ENCODE measurements around the gene TSKS.
"Not testable (repeated sequence)": the region's sequence is repeated elsewhere in the genome, so short reads cannot be mapped to it uniquely, and the experiment has no call there.

TSKS gene

DNA sequence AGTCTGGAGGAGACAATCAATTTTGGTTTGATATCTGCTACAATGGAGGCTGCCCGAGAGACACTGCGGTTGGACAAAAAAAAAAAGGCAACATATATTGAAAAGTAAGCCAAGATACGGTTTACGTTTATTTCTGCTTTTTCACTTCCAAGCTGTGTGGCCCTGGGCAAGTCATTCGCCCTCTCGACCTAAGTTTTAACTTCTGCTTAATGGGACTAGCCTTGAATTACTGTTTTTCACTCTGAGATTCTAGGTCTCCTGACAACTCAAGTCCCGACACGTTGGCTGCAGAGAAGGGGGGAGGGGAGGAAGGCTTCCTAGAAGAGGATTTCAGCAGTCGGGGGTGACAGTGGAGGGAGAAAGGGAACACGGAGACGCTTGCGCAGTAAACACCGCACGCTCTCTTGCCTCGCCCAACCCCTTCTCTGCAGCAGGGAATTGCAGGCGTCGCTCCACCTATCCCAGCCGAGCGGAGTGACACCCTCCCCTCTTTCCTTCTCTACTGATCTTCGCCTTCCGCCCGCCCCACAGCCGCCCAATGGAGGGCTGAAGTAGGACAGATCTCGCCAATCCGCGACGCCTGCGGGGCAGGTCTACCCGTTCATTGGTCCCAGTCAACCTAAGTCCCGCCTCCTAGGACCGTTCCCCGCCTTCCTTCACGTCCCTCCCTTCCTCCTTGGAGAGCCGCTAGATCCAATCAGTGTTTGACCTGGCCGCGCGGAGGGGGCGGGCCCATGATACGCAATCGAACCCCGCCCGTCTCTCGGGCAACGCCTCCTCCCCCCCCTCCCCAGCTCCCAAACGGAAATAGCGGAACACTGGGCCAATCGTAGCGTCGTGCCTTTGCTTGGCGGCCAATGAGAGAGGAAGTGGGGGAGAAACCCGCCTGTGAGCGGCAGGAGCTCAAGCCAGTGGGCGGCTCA, 3.2 kb upstream of the TSKS start:
- DNase-seq, result peak; percentile 99

GRCh38 chr19:49764341-49764740, 1.2 kb upstream of the TSKS start:
- no peak for DNase-seq

DNA sequence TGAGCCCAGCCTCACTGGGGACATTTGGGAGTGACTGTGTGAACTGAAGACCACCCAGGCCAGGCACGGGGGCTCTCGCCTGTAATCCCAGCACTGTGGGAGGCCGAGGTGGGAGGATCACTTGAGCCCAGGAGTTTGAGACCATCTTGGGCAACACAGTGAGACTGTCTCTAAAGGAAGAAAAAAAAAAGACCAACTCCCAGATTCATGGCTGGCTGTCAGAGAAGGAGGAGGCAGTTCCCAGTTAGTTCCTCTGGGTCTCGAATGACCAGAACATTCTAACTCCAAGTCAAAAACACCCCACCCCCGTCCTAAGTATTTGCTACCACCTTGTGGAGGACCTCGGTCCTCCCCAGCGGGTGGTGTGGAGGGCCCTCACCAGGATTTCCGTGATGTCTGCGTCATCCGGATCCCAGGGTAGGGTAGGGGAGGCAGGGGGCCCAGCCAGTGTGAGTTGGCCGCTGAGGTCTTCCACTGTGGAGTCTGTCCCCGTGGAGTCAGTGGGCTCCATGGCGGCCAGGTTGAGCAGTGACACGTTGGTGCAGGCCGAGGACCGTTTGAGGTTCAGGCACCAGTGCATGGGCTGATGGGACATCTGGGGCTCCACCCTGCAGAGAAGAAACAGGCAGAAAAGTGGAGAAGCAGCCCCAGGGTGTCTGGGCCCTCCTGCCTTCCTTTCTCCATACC, 1.3 kb downstream of the TSKS start:
- DNase-seq, result no peak

- DNase-seq, result no peak
These were observed 1.9 kb downstream of the TSKS start for GRCh38 chr19:49761249-49761624.

- no peak for DNase-seq
These were observed 4.8 kb downstream of the TSKS start for GRCh38 chr19:49758292-49758691.

DNA sequence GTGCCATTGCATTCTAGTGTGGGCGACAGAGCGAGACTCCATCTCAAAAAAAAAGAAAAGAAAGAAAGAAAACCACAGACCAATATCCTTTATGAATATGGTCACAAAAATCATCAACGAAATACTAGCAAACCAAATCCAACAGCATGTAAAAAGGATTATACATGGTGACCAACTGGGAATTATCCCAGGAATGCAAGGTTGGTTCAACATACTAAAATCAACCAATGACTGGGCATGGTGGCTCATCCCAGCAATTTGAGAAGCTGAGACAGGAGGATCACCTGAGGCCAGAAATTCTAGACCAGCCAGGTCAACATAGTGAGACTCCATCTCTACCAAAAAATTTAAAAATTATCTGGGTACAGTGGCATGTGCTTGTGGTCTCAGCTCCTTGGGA, 7.2 kb downstream of the TSKS start:
- DNase-seq, result no peak

- DNase-seq, result no peak
These were observed 10.4 kb downstream of the TSKS start for GRCh38 chr19:49752701-49753100.

DNA sequence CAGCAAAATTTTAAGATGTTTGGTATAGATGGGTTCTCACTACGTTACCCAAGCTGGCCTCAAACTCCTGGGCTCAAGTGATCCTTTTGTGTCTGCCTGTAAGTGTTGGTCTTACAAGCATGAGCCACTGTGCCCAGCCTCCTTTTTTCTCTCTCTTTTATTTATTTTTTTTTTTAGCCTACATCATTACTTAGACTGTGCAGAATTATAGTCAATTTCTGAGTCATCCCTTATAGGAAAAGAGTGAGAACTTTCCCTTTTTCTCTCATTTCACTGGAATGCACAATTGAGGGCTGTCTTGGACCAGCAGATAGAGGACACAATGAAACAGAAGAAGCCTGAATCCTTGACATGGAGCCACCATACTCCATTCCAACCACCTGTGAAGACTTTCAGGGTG, 13.3 kb downstream of the TSKS start:
- DNase-seq, result no peak

GRCh38 chr19:49749055-49749716, 13.9 kb downstream of the TSKS start:
- DNase-seq, result no peak

DNA sequence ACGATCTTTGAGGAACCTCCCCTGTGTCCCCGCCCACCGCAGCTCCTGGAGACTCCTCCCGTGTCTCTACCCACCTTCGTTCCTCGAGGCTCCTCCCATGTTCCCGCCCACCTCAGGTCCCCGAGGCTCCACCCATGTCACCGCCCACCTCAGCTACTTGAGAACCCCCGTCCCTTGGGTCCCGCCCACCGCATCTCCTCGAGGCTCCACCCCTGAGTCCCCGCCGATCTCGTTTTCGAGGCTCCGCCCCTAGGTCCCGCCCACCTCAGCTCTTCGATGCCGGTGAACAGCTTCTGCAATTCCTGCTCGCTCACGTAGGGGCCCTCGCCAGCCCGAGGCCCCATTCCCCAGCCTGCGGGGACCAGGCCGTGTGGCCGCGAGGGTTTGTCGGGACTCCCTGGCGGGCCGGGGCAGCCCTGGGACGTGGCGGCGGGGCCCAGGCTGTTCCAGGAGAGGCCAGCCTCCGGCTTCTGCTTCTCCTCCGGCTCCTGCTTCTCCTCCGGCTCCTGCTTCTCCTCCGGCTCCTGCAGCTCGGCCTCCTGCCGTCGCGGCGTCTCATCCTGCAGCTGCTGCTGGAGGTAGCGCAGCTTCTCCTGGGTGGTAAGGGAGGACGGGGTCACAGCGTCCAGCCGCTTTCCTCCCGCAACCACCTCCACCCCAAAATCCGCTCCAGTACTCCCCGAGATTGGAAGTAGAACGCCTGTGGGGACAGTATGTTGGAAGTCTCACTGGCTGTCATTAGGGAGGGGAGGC, 16.7 kb downstream of the TSKS start:
- DNase-seq, result peak; percentile 16

GRCh38 chr19:49744946-49745381, 18.1 kb downstream of the TSKS start:
- no peak for DNase-seq

- DNase-seq, result no peak
These were observed 21.8 kb downstream of the TSKS start for GRCh38 chr19:49741210-49741844.

DNA sequence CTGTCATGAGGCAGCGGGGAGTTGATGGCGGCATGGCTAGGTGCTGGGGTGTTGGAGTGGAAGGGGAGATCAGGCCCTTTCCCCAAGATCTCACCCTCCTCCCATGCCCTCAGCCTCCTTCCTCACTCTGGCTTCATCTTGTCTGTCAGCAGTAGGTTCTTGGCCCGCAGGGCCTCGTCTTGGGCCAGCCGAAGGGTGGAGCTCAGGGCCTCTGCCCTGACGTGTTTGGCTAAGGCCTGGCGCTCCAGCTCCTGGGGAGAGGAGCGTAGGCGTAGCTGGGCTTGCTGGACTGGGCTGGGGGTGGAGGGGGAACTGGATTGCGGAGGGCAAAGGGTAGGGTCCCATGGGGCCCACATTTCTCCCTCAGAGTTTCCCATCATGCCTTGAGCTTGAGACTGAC, 23.2 kb downstream of the TSKS start:
- DNase-seq, result no peak

DNA sequence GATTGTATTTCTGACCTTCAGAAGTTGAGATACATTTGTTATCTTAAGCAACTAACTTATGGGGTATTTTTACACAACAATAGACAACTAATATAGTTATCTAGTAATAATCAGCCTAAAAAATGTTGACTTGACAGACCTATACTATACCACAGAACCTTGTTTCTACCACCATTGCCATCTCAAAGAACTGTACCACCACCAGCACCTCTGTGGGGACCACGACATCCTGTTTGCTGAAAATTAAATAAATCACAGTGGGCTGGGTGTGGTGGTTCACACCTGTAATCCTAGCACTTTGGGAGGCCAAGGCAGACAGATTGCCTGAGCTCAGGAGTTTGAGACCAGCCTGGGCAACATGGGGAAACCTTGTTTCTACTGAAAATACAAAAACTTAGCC, 24.0 kb downstream of the TSKS start:
- DNase-seq, result no peak

DNA sequence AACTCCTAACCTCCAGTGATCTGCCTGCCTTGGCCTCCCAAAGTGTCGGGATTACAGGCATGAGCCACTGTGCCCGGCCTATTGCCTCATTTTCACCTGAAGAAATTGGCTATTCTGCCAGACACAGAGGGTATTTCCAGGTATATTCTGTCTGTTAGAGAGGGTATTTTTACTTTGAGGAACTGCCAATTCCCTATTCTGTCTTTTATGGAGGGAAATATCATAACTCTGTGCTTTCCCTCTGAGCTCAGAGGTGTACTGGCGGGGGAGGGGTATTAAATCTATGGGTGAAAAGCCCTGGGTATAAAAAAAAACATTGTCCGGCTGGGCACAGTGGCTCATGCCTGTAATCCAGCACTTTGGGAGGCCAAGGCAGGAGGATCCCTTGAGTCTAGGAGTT, 24.8 kb downstream of the TSKS start:
- DNase-seq, result no peak

GRCh38 chr19:49730166-49730565, 32.9 kb downstream of the TSKS start:
- DNase-seq, result no peak

- no peak for DNase-seq
These were observed 35.7 kb downstream of the TSKS start for GRCh38 chr19:49727217-49728030.

DNA sequence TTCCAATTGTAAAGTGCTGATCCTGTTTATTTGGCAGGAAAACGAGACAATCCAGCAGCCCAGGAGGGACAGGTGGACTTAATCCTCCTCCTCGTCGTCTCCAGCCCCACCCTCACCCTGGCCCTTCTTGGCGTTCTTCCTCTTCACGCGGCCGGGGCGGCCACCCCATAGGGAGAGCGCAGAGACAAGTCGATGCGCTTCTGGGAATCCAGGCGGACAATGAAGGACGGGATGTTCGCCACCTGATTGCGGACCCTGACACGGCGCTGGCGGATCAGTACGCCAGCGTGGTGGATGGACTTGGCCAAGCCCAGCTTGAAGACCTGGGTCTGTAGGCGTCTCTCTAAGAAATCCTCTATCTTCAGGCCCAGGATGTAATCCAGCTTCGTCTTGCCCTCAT, 43.7 kb downstream of the TSKS start:
- DNase-seq, result not testable (repeated sequence)

DNA sequence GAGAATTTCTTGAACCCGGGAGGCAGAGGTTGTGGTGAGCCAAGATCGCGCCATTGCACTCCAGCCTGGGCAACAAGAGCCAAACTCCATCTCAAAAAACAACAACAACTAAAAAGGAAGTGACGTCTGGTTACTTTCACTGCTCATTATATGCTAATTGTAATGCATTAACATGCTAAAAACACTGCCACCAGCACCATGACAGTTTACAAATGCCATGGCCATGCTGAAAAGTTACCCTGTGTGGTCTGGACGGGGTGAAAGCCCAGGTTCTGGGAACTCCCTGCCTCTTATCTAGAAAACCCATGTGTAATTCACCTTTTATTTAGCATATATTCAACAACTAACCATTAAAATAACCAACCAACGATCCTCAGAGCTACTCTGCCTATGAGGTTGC, 44.1 kb downstream of the TSKS start:
- DNase-seq, result no peak

GRCh38 chr19:49718511-49718910, 44.6 kb downstream of the TSKS start:
- no peak for DNase-seq

DNA sequence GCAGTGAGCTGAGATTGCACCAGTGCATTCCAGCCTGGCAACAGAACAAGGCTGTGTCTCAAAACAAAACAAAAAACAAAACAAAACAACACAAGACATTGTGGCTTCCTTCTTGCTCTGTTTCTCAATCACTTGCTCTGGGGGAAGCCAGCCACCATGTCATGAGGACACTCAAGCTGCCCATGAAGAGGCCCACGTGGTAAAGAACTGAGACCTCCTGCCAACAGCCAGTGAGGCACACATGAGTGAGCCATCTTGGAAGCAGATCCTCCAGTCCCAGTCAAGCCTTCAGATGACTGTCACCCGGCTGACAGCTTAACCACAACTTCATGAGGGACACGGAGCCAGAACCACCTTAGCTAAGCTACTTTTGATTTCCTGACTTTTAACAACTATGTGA, 47.0 kb downstream of the TSKS start:
- no peak for DNase-seq
